Activated naive CD8-positive, alpha-beta T cell treated with anti-CD3 and anti-CD28 coated beads for 36 hours (primary cell): ENCODE data around the gene UBB. TPM values are rescaled to one million over a fixed set of nuclear protein-coding genes. Genes with fewer than 3 reads are reported as not detected.
"Not testable (repeated sequence)": the region's sequence is repeated elsewhere in the genome, so short reads cannot be mapped to it uniquely, and the experiment has no call there.

Source experiments
- DNase-seq: peaks from one replicate; pipeline ENCODE4 v3.0.0; 2021
- H3K27ac Mint-ChIP-seq: one replicate; pipeline ENCODE4 v1.8.0; 2022; ENCODE audit warnings: mild to moderate bottlenecking, moderate library complexity, mixed read lengths
- H3K27me3 Mint-ChIP-seq: one replicate; pipeline ENCODE4 v1.8.0; 2022; ENCODE audit warnings: mild to moderate bottlenecking, mixed read lengths
- H3K36me3 Mint-ChIP-seq: one replicate; pipeline ENCODE4 v1.8.0; 2021; ENCODE audit warnings: mild to moderate bottlenecking, mixed read lengths
- H3K4me1 Mint-ChIP-seq: one replicate; pipeline ENCODE4 v1.8.0; 2021; ENCODE audit warnings: mixed read lengths
- H3K4me3 Mint-ChIP-seq: one replicate; pipeline ENCODE4 v1.8.0; 2022; ENCODE audit warnings: mild to moderate bottlenecking, moderate library complexity, mixed read lengths
- H3K9me3 Mint-ChIP-seq: one replicate; pipeline ENCODE4 v1.8.0; 2022; ENCODE audit warnings: mixed read lengths
- total RNA-seq, 2 experiments: library from RNA; stranded (reverse); gene quantifications; one replicate each; pipeline ENCODE4 v1.2.3, GENCODE V29; 2021

UBB gene
- total RNA-seq, 2 experiments from 2014 or later: 1,498 to 1,547 TPM

GRCh38 chr17:16358394-16358793 lies 22.5 kb upstream of the UBB start:
- no peak overlapping the region for H3K4me3 Mint-ChIP-seq
- H3K9me3 Mint-ChIP-seq: no peaks in the 10 kb centered on the region
- no peak overlapping the region for H3K27ac Mint-ChIP-seq
- no peaks in the 10 kb centered on the region for H3K36me3 Mint-ChIP-seq
- no peak for DNase-seq
- no peaks in the 10 kb centered on the region for H3K27me3 Mint-ChIP-seq
- peaks cover 4% of the 10 kb centered on the region for H3K4me1 Mint-ChIP-seq

GRCh38 chr17:16361874-16362273 lies 19.0 kb upstream of the UBB start:
- no peak overlapping the region for H3K4me3 Mint-ChIP-seq
- no peaks in the 10 kb centered on the region for H3K27me3 Mint-ChIP-seq
- H3K9me3 Mint-ChIP-seq: no peaks in the 10 kb centered on the region
- H3K27ac Mint-ChIP-seq: no peak overlapping the region
- H3K4me1 Mint-ChIP-seq: peaks cover 5% of the 10 kb centered on the region
- no peak for DNase-seq
- H3K36me3 Mint-ChIP-seq: no peaks in the 10 kb centered on the region

GRCh38 chr17:16363749-16364536 lies 16.9 kb upstream of the UBB start:
- Mint-ChIP-seq H3K4me1 (peaks cover 5% of the 10 kb centered on the region), H3K27me3 (no peaks in the 10 kb centered on the region), H3K9me3 (no peaks in the 10 kb centered on the region), H3K36me3 (no peaks in the 10 kb centered on the region), H3K27ac (no peak overlapping the region), H3K4me3 (no peak overlapping the region)
- peak; percentile 71 for DNase-seq

DNA sequence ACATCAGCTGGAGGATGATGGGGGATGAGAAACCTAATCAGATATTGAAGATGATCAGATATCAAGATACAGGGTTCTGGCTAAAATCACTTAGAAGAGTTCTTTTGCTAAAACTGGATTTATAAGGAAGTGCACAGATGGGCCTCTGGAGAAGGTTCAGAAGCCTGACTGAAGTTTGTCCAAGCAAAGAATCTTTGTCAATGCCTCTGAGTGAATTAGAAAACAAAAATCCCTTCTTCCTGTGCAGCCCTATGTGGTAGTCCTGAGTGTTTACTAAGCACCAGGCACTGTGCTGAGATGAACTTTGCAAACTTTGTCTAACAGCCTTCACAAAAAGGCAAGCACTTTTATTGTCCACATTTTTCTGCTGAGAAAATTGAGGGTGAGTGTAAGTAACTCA lies 16.3 kb upstream of the UBB start:
- H3K4me1 Mint-ChIP-seq: peaks cover 5% of the 10 kb centered on the region
- no peak overlapping the region for H3K4me3 Mint-ChIP-seq
- H3K27ac Mint-ChIP-seq: no peak overlapping the region
- no peaks in the 10 kb centered on the region for H3K9me3 Mint-ChIP-seq
- no peaks in the 10 kb centered on the region for H3K27me3 Mint-ChIP-seq
- DNase-seq: no peak
- no peaks in the 10 kb centered on the region for H3K36me3 Mint-ChIP-seq

DNA sequence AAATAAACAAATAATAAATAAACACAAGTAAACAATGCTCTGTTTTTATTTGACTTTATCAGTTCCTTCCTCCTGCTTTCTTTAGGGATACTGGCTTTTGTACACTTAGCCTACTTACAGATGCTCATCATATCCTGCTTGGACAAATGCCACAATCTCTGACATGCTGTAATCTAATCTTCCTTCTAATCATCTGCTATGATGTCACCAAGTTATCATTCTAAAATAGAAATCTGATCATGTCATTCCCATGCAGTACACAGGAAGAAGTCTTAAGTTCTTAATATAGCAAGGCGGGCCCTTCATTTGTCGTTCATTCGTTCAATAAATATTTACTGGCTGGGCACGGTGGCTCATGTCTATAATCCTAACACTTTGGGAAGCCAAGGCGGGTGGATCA lies 9.1 kb upstream of the UBB start:
- no peak overlapping the region for H3K27ac Mint-ChIP-seq
- no peaks in the 10 kb centered on the region for H3K9me3 Mint-ChIP-seq
- DNase-seq: no peak
- no peaks in the 10 kb centered on the region for H3K4me1 Mint-ChIP-seq
- H3K36me3 Mint-ChIP-seq: no peaks in the 10 kb centered on the region
- H3K27me3 Mint-ChIP-seq: no peaks in the 10 kb centered on the region
- no peak overlapping the region for H3K4me3 Mint-ChIP-seq

GRCh38 chr17:16374146-16374938 lies 6.5 kb upstream of the UBB start:
- H3K27me3 Mint-ChIP-seq: no peaks in the 10 kb centered on the region
- H3K4me1 Mint-ChIP-seq: no peaks in the 10 kb centered on the region
- no peak for DNase-seq
- no peak overlapping the region for H3K27ac Mint-ChIP-seq
- H3K4me3 Mint-ChIP-seq: no peak overlapping the region
- H3K36me3 Mint-ChIP-seq: no peaks in the 10 kb centered on the region
- H3K9me3 Mint-ChIP-seq: no peaks in the 10 kb centered on the region

DNA sequence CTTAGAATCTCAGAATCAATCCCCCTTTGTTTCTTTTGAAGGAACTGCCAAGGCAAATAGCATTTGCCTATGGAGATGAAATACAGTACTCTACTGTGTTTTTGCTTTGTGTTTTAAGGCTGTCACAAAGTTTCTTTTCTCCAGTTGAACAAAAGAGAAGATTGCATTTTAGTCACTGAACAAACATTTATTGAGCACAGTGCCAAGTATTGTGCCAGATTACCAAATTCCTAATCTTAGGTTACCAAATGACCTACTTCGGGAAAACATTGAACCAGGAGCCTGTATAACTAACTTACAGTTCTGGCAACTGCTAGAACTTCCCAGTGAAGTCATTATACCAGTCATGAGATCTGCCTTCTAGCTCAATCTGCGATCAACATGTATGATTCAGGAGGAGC lies 3.0 kb upstream of the UBB start:
- no peak overlapping the region for H3K27ac Mint-ChIP-seq
- peaks cover 16% of the 10 kb centered on the region for H3K4me1 Mint-ChIP-seq
- H3K36me3 Mint-ChIP-seq: peaks cover 20% of the 10 kb centered on the region
- no peak overlapping the region for H3K4me3 Mint-ChIP-seq
- DNase-seq: no peak
- H3K27me3 Mint-ChIP-seq: no peaks in the 10 kb centered on the region
- no peaks in the 10 kb centered on the region for H3K9me3 Mint-ChIP-seq

- H3K9me3 Mint-ChIP-seq: no peaks in the 10 kb centered on the region
- H3K4me3 Mint-ChIP-seq: no peak overlapping the region
- peak overlapping the region; percentile 29 for H3K27ac Mint-ChIP-seq
- H3K36me3 Mint-ChIP-seq: peaks cover 28% of the 10 kb centered on the region
- DNase-seq: no peak
- H3K27me3 Mint-ChIP-seq: no peaks in the 10 kb centered on the region
- H3K4me1 Mint-ChIP-seq: peaks cover 23% of the 10 kb centered on the region
Measured at GRCh38 chr17:16378636-16379282, 2.1 kb upstream of the UBB start.

GRCh38 chr17:16379654-16380053 lies 1.2 kb upstream of the UBB start:
- peaks cover 33% of the 10 kb centered on the region for H3K36me3 Mint-ChIP-seq
- no peaks in the 10 kb centered on the region for H3K9me3 Mint-ChIP-seq
- peaks cover 32% of the 10 kb centered on the region for H3K4me1 Mint-ChIP-seq
- no peak for DNase-seq
- H3K27ac Mint-ChIP-seq: no peak overlapping the region
- no peaks in the 10 kb centered on the region for H3K27me3 Mint-ChIP-seq
- no peak overlapping the region for H3K4me3 Mint-ChIP-seq

- Mint-ChIP-seq H3K27ac (peak overlapping the region; percentile 97), H3K4me1 (peaks cover 35% of the 10 kb centered on the region), H3K4me3 (peak overlapping the region; percentile 95), H3K36me3 (peaks cover 33% of the 10 kb centered on the region), H3K27me3 (no peaks in the 10 kb centered on the region), H3K9me3 (no peaks in the 10 kb centered on the region)
- no peak for DNase-seq
Measured at GRCh38 chr17:16381496-16381820, 567 bp downstream of the UBB start.

- Mint-ChIP-seq H3K4me1 (peaks cover 43% of the 10 kb centered on the region), H3K36me3 (peaks cover 33% of the 10 kb centered on the region), H3K27me3 (peaks cover 10% of the 10 kb centered on the region), H3K4me3 (peak overlapping the region; percentile 95), H3K27ac (peak overlapping the region; percentile 43), H3K9me3 (no peaks in the 10 kb centered on the region)
- DNase-seq: no peak
Measured at GRCh38 chr17:16383216-16383615, 2.3 kb downstream of the UBB start.

DNA sequence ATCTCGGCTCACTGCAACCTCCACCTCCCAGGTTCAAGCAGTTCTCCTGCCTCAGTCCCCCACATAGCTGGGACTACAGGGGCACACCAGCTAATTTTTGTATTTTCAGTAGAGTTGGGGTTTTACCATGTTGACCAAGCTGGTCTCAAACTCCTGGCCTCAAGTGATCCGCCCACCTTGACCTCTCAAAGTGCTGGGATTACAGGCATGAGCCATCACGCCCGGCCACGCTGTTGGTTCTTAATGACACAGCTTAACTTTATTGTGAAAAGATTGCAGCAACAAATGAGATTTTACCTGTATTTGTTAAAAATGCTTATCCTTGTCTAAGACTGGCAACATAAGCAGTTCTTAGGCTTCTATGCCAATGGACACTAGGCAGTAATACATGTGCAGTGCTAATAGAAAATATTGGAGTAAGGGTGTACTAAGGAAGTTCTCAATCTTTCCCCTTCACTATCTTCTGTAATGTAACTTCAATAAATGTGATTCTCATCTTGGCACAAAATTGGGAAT lies 2.9 kb downstream of the UBB start:
- no peak for DNase-seq
- Mint-ChIP-seq H3K27me3 (peaks cover 10% of the 10 kb centered on the region), H3K9me3 (no peaks in the 10 kb centered on the region), H3K4me1 (peaks cover 43% of the 10 kb centered on the region), H3K4me3 (peak overlapping the region; percentile 95), H3K27ac (peak overlapping the region; percentile 43), H3K36me3 (peaks cover 33% of the 10 kb centered on the region)

DNA sequence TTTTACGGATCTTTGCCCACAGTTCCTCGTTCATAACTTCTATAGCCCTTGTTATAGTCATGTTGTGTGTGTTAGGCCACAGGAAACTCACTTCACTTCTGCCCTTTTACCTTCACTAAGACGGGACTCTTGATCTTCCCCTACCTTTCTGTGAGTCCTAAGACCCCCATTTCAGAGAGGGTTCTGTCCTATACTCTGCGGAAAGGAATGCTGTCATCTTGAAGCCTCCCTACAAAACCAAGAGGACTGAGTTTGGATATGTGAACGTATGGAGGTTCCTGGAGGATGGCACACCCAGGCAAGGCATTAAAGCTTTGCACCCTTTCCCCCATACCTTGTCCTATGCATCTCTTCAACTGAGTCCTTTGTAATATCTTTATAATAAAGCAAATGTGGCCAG lies 3.7 kb downstream of the UBB start:
- no peak overlapping the region for H3K4me3 Mint-ChIP-seq
- H3K36me3 Mint-ChIP-seq: peaks cover 33% of the 10 kb centered on the region
- no peak for DNase-seq
- no peaks in the 10 kb centered on the region for H3K9me3 Mint-ChIP-seq
- peaks cover 43% of the 10 kb centered on the region for H3K4me1 Mint-ChIP-seq
- H3K27me3 Mint-ChIP-seq: peaks cover 10% of the 10 kb centered on the region
- no peak overlapping the region for H3K27ac Mint-ChIP-seq

- not testable (repeated sequence) for H3K9me3 Mint-ChIP-seq, DNase-seq
- peaks cover 31% of the 10 kb centered on the region for H3K36me3 Mint-ChIP-seq
- peaks cover 10% of the 10 kb centered on the region for H3K27me3 Mint-ChIP-seq
- peaks cover 39% of the 10 kb centered on the region for H3K4me1 Mint-ChIP-seq
- peak overlapping the region; percentile 80 for H3K4me3 Mint-ChIP-seq
- peak overlapping the region; percentile 72 for H3K27ac Mint-ChIP-seq
Measured at GRCh38 chr17:16386126-16386507, 5.2 kb downstream of the UBB start.

DNA sequence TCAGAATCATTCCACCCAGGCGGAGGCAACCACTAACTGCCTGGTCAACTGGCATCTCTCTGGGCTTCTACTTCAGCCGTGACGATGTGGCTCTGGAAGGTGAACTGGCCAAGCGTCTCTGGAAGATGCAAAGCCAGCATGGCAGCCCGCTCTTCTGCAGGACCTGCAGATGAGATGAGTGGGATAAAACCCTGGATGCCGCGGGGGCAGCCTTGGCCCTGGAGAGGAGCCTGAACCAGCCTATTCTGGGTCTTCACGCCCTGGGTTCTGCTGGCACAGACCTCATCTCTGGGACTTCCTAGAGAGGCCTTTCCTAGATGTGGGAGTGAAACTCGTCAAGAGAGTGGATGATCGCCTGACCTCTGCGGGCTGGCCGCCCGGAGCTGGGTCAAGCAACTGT lies 10.6 kb downstream of the UBB start:
- Mint-ChIP-seq H3K27me3 (peaks cover 10% of the 10 kb centered on the region), H3K27ac (no peak overlapping the region), H3K4me1 (peaks cover 8% of the 10 kb centered on the region), H3K9me3 (no peaks in the 10 kb centered on the region), H3K4me3 (no peak overlapping the region), H3K36me3 (no peaks in the 10 kb centered on the region)
- DNase-seq: no peak
